ENCODE measurements around the gene MGAT4A.

DNA sequence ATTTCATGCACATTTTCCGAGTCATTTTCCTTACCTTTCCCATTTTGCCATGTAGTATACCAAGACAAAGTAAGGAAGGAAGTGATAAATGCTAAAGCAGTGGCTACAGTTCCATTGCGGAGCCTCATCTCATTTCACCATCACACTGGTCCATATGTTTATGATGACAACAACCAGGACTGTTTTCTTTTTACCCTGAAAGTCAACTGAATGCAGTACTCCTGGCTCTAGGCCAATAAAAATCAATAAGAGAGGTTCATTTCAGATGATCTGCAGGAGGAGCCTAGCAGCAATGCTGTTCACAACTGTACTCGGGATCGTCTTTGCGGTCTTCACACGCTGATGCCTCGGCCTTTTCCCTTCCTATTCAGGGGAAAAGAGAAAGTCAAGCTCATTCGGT lies 4.7 kb downstream of the MGAT4A start:
- TF ChIP-seq, protein P1, sequence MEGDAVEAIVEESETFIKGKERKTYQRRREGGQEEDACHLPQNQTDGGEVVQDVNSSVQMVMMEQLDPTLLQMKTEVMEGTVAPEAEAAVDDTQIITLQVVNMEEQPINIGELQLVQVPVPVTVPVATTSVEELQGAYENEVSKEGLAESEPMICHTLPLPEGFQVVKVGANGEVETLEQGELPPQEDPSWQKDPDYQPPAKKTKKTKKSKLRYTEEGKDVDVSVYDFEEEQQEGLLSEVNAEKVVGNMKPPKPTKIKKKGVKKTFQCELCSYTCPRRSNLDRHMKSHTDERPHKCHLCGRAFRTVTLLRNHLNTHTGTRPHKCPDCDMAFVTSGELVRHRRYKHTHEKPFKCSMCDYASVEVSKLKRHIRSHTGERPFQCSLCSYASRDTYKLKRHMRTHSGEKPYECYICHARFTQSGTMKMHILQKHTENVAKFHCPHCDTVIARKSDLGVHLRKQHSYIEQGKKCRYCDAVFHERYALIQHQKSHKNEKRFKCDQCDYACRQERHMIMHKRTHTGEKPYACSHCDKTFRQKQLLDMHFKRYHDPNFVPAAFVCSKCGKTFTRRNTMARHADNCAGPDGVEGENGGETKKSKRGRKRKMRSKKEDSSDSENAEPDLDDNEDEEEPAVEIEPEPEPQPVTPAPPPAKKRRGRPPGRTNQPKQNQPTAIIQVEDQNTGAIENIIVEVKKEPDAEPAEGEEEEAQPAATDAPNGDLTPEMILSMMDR (IDR thresholded peaks at IDR 0.05) = no peak
- no peak for TF ChIP-seq POLR2A (IDR thresholded peaks at IDR 0.05)
